ENCODE measurements around the gene FAM120A. TPM values are rescaled to one million over a fixed set of nuclear protein-coding genes. Genes with fewer than 3 reads are reported as not detected.

The FAM120A gene
- total RNA-seq, 6 experiments from 2014 or later = 61.9 to 92.1 (median 76.0) TPM

GRCh38 chr9:93574091-93574899 lies 122.8 kb downstream of the FAM120A start:
- intact Hi-C loops (cut with DNase I) = no loop called here
- 95% methylated on average over 3 of the region's 9 CpGs for WGBS (ENCODE audit: insufficient coverage, low coverage, low lambda C conversion rate, missing lambda C conversion rate)
- H3K4me1 ChIP-seq = peaks cover 0 to 14% (median 6%) of the 10 kb centered on the region in 4 donors
- no peaks in the 10 kb centered on the region for H3K36me3 ChIP-seq
- TF ChIP-seq CTCF (IDR thresholded peaks at IDR 0.05) (no peak), POLR2A (IDR thresholded peaks at IDR 0.05) (no peak)
- H3K27me3 ChIP-seq = no peaks in the 10 kb centered on the region
- H3K4me3 ChIP-seq = no peak overlapping the region
- no peaks in the 10 kb centered on the region for H3K9me3 ChIP-seq
- H3K27ac ChIP-seq = no peak overlapping the region
- DNase-seq (no peak), ATAC-seq (no peak)

- Histone ChIP-seq H3K27me3 (no peaks in the 10 kb centered on the region), H3K4me1 (peaks cover 0 to 16% (median 7%) of the 10 kb centered on the region in 4 donors), H3K36me3 (no peaks in the 10 kb centered on the region), H3K9me3 (no peaks in the 10 kb centered on the region), H3K4me3 (peak overlapping the region; percentile 55 to 82 (median 73)), H3K27ac (peak overlapping the region; percentile 78 to 86 (median 83))
- intact Hi-C loops (cut with DNase I) = no loop called here
- ATAC-seq (no peak), DNase-seq (peak in 1 of 3 donors; percentile 44)
- TF ChIP-seq CTCF (IDR thresholded peaks at IDR 0.05) (no peak), POLR2A (IDR thresholded peaks at IDR 0.05) (peak; percentile 18)
- WGBS (ENCODE audit: insufficient coverage, low coverage, low lambda C conversion rate, missing lambda C conversion rate) = 62% methylated on average over 15 of the region's 30 CpGs
Measured at GRCh38 chr9:93574900-93575795, 123.7 kb downstream of the FAM120A start.

GRCh38 chr9:93575796-93576257 lies 124.3 kb downstream of the FAM120A start:
- ATAC-seq = peak; percentile 44 to 55 (median 52)
- H3K27ac ChIP-seq = peak overlapping the region; percentile 78 to 86 (median 83)
- peaks cover 0 to 23% (median 10%) of the 10 kb centered on the region in 4 donors for H3K4me1 ChIP-seq
- H3K4me3 ChIP-seq = peak overlapping the region; percentile 55 to 82 (median 73)
- WGBS (ENCODE audit: insufficient coverage, low coverage, low lambda C conversion rate, missing lambda C conversion rate) = 0% methylated on average over 18 of the region's 26 CpGs
- intact Hi-C loops (cut with DNase I) = no loop called here
- no peaks in the 10 kb centered on the region for H3K36me3 ChIP-seq
- peak in 2 of 3 donors; percentile 63 to 65 for DNase-seq
- no peaks in the 10 kb centered on the region for H3K27me3 ChIP-seq
- no peaks in the 10 kb centered on the region for H3K9me3 ChIP-seq
- TF ChIP-seq CTCF (IDR thresholded peaks at IDR 0.05) = no peak

GRCh38 chr9:93576258-93577077 lies 125.0 kb downstream of the FAM120A start, which contains the start of gene PHF2:
PHF2 (plus strand) TSS chr9:93576584; CDS start chr9:93576774, 190 bp downstream.
- Histone ChIP-seq H3K27ac (peak within 1 kb of the TSS; percentile 78 to 86 (median 83)), H3K9me3 (no peaks in the 10 kb centered on the region), H3K36me3 (no peaks in the 10 kb centered on the region), H3K4me3 (peak within 1 kb of the TSS; percentile 73 to 82 (median 75)), H3K4me1 (peaks cover 0 to 29% (median 13%) of the 10 kb centered on the region in 4 donors), H3K27me3 (no peaks in the 10 kb centered on the region)
- no peak for TF ChIP-seq CTCF (IDR thresholded peaks at IDR 0.05)
- no peak for TF ChIP-seq POLR2A (IDR thresholded peaks at IDR 0.05)
- WGBS (ENCODE audit: insufficient coverage, low coverage, low lambda C conversion rate, missing lambda C conversion rate) = 0% methylated on average over 29 of the region's 140 CpGs
- DNase-seq = peak in 1 of 3 donors; percentile 54
- intact Hi-C loops (cut with DNase I) = no loop called here
- peak; percentile 27 to 50 (median 46) for ATAC-seq
